GM12864 (cell line): Measurements from ENCODE around the gene ZNF385B.

Experiments used
- DNase-seq: peaks from one replicate; pipeline ENCODE4 v3.0.0-alpha.2; 2011; ENCODE audit warnings: low read depth
- H3K4me3 ChIP-seq: 2 replicates; pipeline ENCODE4 v1.5.1; 2011; ENCODE audit warnings: mild to moderate bottlenecking, low read depth, low read length, control low read depth
- CTCF ChIP-seq: IDR thresholded peaks from 2 replicates; pipeline ENCODE4 v1.5.1; 2011; ENCODE audit warnings: low read depth, mild to moderate bottlenecking, moderate library complexity, low read length, control low read depth, inconsistent platforms; ENCODE audit errors: missing control alignments

ZNF385B gene

GRCh38 chr2:179595284-179595683, 266.1 kb downstream of the ZNF385B start:
- TF ChIP-seq CTCF, result no peak
- no peak overlapping the region for H3K4me3 ChIP-seq
- no peak for DNase-seq

- DNase-seq, result no peak
- TF ChIP-seq CTCF, result no peak
- H3K4me3 ChIP-seq, result no peak overlapping the region
Measured at GRCh38 chr2:179594268-179595112, 266.9 kb downstream of the ZNF385B start.

GRCh38 chr2:179593323-179593722, 268.1 kb downstream of the ZNF385B start:
- no peak for TF ChIP-seq CTCF
- H3K4me3 ChIP-seq, result no peak overlapping the region
- DNase-seq, result no peak

- TF ChIP-seq CTCF, result no peak
Measured at GRCh38 chr2:179592167-179592936, 269.1 kb downstream of the ZNF385B start.

GRCh38 chr2:179591690-179592089, 269.7 kb downstream of the ZNF385B start:
- no peak overlapping the region for H3K4me3 ChIP-seq
- no peak for TF ChIP-seq CTCF
- DNase-seq, result no peak

More at GRCh38 chr2:179592167-179592936, 269.1 kb downstream of the ZNF385B start:
- H3K4me3 ChIP-seq, result no peak overlapping the region
- DNase-seq, result no peak

- no peak for TF ChIP-seq CTCF
- DNase-seq, result no peak
- no peak overlapping the region for H3K4me3 ChIP-seq
Measured at GRCh38 chr2:179588486-179589145, 272.8 kb downstream of the ZNF385B start.
